WTC11 (cell line): Measurements from ENCODE around the gene PRKCZ. TPM values are rescaled to one million over a fixed set of nuclear protein-coding genes. Genes with fewer than 3 reads are reported as not detected.

Experiments
- ATAC-seq: fragments of 200-7000 bp; cut with Tn5 transposase; 2 replicates; pipeline ENCODE4 v1.10.0; 2021; ENCODE audit warnings: mild to moderate bottlenecking, moderate library complexity
- CTCF ChIA-PET: fragments of 300-600 bp; sonication (Branson Sonifier 250); formaldehyde crosslinking; loops from one replicate; lab custom pipeline; 2021; ENCODE audit warnings: antibody characterized with exemption; lab: Charles Lee
- POLR2A ChIA-PET: fragments of 350-600 bp; sonication (Branson Sonifier 250); formaldehyde crosslinking; loops from one replicate; lab custom pipeline; 2021; ENCODE audit warnings: antibody characterized with exemption; lab: Charles Lee
- DNase-seq: peaks from one replicate; pipeline ENCODE4 v3.0.0; 2021; ENCODE audit warnings: low spot score
- H3K27ac Mint-ChIP-seq: 2 replicates; pipeline ENCODE4 v1.8.0; 2021; ENCODE audit warnings: mixed read lengths
- H3K27me3 Mint-ChIP-seq: 2 replicates; pipeline ENCODE4 v1.8.0; 2021; ENCODE audit warnings: low read depth, mild to moderate bottlenecking, moderate library complexity, mixed read lengths
- H3K36me3 Mint-ChIP-seq: 2 replicates; pipeline ENCODE4 v1.8.0; 2021; ENCODE audit warnings: mixed read lengths
- H3K4me1 Mint-ChIP-seq: 2 replicates; pipeline ENCODE4 v1.8.0; 2022; ENCODE audit warnings: mixed read lengths
- H3K4me3 Mint-ChIP-seq: 2 replicates; pipeline ENCODE4 v1.8.0; 2021; ENCODE audit warnings: mild to moderate bottlenecking, moderate library complexity, mixed read lengths
- H3K9me3 Mint-ChIP-seq: 2 replicates; pipeline ENCODE4 v1.8.0; 2021; ENCODE audit warnings: mixed read lengths
- ATF1 ChIP-seq: sonication (generic); formaldehyde crosslinking; IDR thresholded peaks from 2 replicates; pipeline ENCODE4 v1.8.1; 2023; ENCODE audit warnings: mild to moderate bottlenecking, moderate library complexity, missing genetic modification reagents
- ELF4 ChIP-seq: sonication (generic); formaldehyde crosslinking; IDR thresholded peaks from 2 replicates; pipeline ENCODE4 v1.8.1; 2022; ENCODE audit warnings: low read depth, mild to moderate bottlenecking, moderate library complexity, missing genetic modification reagents
- JUN ChIP-seq: sonication (generic); formaldehyde crosslinking; IDR thresholded peaks from 2 replicates; pipeline ENCODE4 v1.8.0; 2023; ENCODE audit warnings: mild to moderate bottlenecking, missing genetic modification reagents
- KAT7 ChIP-seq: sonication (generic); formaldehyde crosslinking; IDR thresholded peaks from 2 replicates; pipeline ENCODE4 v1.8.1; 2023; ENCODE audit warnings: missing genetic modification reagents, mild to moderate bottlenecking, borderline replicate concordance
- NFATC4 ChIP-seq: fragments of 250-450 bp; sonication (Bioruptor Pico); IDR thresholded peaks from 2 replicates; pipeline ENCODE4 v1.9.0; 2021; ENCODE audit warnings: mild to moderate bottlenecking
- NR3C1 ChIP-seq: sonication (generic); formaldehyde crosslinking; conservative IDR thresholded peaks from 2 replicates; pipeline ENCODE4 v1.8.1; 2023; ENCODE audit warnings: low read depth, mild to moderate bottlenecking, missing genetic modification reagents
- RELA ChIP-seq: sonication (generic); formaldehyde crosslinking; IDR thresholded peaks from 2 replicates; pipeline ENCODE4 v1.8.1; 2022; ENCODE audit warnings: missing genetic modification reagents, mild to moderate bottlenecking, borderline replicate concordance
- SP1 ChIP-seq: sonication (generic); formaldehyde crosslinking; conservative IDR thresholded peaks from 2 replicates; pipeline ENCODE4 v1.8.1; 2022; ENCODE audit warnings: missing genetic modification reagents
- ZNF121 ChIP-seq: sonication (generic); formaldehyde crosslinking; IDR thresholded peaks from 2 replicates; pipeline ENCODE4 v1.8.0; 2023; ENCODE audit warnings: missing genetic modification reagents
- ZNF671 ChIP-seq: fragments of 250-450 bp; sonication (Bioruptor Pico); IDR thresholded peaks from 2 replicates; pipeline ENCODE4 v1.8.0; 2021; ENCODE audit warnings: mild to moderate bottlenecking
- total RNA-seq: library from RNA; stranded (reverse); gene quantifications from 3 replicates; pipeline ENCODE4 v1.2.3, GENCODE V29; 2021
- TF ChIP-seq, protein P1 (sequence below): sonication (generic); formaldehyde crosslinking; IDR thresholded peaks from 2 replicates; pipeline ENCODE4 v1.8.1; 2022; ENCODE audit warnings: low read depth, mild to moderate bottlenecking, moderate library complexity, missing genetic modification reagents, borderline replicate concordance
- TF ChIP-seq, protein P2 (sequence below): sonication (generic); formaldehyde crosslinking; IDR thresholded peaks from 2 replicates; pipeline ENCODE4 v1.8.1; 2022; ENCODE audit warnings: mild to moderate bottlenecking, missing genetic modification reagents, moderate library complexity, borderline replicate concordance
- TF ChIP-seq, protein P3 (sequence below): fragments of 250-450 bp; sonication (Bioruptor Pico); IDR thresholded peaks from 2 replicates; pipeline ENCODE4 v2.1.2; 2022; ENCODE audit warnings: mild to moderate bottlenecking, moderate library complexity
- TF ChIP-seq, protein P4 (sequence below): fragments of 250-450 bp; sonication (Bioruptor Pico); IDR thresholded peaks from 2 replicates; pipeline ENCODE4 v1.9.0; 2021; ENCODE audit warnings: moderate library complexity, mild to moderate bottlenecking, inconsistent platforms, borderline replicate concordance
- TF ChIP-seq, protein P5 (sequence below): fragments of 200-600 bp; IDR thresholded peaks from 2 replicates; pipeline ENCODE4 v1.8.0; 2022; ENCODE audit warnings: antibody characterized with exemption
- TF ChIP-seq, protein P6 (sequence below): sonication (generic); formaldehyde crosslinking; IDR thresholded peaks from 2 replicates; pipeline ENCODE4 v1.8.0; 2022; ENCODE audit warnings: missing genetic modification reagents
- TF ChIP-seq, protein P7 (sequence below): sonication (generic); formaldehyde crosslinking; IDR thresholded peaks from 2 replicates; pipeline ENCODE4 v1.8.1; 2022; ENCODE audit warnings: low read depth, missing genetic modification reagents, borderline replicate concordance

Gene PRKCZ
- total RNA-seq, 1 experiment from 2014 or later: 52.5 TPM

DNA sequence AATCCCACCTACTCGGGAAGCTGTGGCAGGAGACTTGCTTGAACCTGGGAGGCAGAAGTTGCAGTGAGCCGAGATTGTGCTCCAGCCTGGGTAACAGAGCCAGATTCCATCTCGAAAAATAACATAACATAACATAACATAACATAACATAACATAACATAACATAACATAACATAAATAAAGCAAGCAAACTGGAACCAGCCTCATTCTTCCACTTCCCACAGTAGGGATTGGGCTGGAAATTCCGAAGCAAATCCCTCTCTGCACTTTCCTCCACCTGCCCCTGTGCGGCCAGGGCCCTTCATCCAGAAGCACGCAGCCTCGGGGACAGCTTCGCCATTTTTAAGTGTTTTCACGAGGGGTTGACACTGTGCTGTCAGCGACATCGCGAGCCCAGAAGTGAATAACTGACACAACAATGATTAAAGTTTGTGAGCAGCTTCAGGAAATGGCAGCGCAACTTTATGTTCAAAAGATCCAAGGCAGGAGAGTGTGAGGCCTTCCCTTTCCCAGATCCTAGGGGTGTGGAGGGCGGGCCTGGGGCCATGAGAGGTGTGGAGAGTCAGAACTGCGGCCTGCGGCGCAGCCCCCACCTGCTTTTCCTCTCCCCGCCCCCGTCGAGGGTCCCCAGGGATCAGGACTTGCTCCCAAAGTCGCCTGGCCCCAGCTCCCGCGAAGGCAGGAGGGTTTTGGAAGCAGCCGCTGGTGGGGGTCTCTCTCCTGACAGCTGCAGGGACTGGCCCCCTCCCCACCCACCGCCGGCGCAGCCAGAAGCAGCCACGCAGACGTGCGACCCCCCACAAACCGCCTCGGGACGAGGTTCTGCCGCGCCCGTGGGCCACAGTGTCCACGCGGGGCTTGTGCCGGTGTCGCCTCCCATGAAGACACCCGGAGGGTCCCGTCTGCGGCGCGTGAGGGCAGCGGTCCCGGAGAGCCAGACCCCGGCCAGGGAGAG is 31.7 kb upstream of the PRKCZ start:
- peaks cover 31% of the 10 kb centered on the region for H3K27me3 Mint-ChIP-seq
- peak; percentile 42 for DNase-seq
- POLR2A ChIA-PET: interaction anchor here (0.8 kb wide), 1 partner anchor 45 kb away, joined by 3 read pairs; no protein-coding TSS in a partner anchor

DNA sequence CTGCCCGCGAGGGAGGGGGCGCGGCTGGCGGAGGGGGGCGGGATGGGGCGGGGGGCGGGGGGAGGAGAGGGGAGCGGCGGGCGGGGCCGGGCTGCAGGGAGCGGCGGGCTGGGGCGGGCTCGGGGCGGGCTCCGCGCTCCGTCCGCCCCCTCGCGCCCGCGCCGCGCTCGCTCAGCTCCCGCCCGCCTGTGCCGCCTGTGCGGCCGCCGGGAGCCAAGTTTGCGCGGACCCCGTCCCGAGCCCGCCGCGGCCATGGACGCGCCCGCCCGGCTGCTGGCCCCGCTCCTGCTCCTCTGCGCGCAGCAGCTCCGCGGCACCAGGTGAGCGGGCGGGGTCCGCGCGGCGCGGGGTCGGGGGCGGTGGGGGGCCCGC is 31.1 kb upstream of the PRKCZ start, which contains the start of gene GABRD:
TSS of gene GABRD (plus strand) at position 174 of the 372 bp plus-strand sequence. CDS start at position 253, 79 bp downstream.
- peaks cover 31% of the 10 kb centered on the region for H3K27me3 Mint-ChIP-seq
- H3K4me3 Mint-ChIP-seq: peak within 1 kb of the TSS; percentile 79
- H3K9me3 Mint-ChIP-seq: no peaks in the 10 kb centered on the region
- peaks cover 8% of the 10 kb centered on the region for H3K4me1 Mint-ChIP-seq
- DNase-seq: peak; percentile 51
- CTCF ChIA-PET: interaction anchor here (0.8 to 7.9 kb wide), 8 partner anchors 13 to 121 kb away, joined by 3 to 89 read pairs (median 4); partner anchors contain the start of gene CFAP74
- POLR2A ChIA-PET: interaction anchor here (0.8 kb wide), 1 partner anchor 45 kb away, joined by 3 read pairs; no protein-coding TSS in a partner anchor
- peak within 1 kb of the TSS; percentile 65; the same call in 1 of the 2 replicates for H3K27ac Mint-ChIP-seq
- peak; percentile 56 for ATAC-seq
- no peaks in the 10 kb centered on the region for H3K36me3 Mint-ChIP-seq
- no peak for TF ChIP-seq KAT7
- TF ChIP-seq, protein P1, sequence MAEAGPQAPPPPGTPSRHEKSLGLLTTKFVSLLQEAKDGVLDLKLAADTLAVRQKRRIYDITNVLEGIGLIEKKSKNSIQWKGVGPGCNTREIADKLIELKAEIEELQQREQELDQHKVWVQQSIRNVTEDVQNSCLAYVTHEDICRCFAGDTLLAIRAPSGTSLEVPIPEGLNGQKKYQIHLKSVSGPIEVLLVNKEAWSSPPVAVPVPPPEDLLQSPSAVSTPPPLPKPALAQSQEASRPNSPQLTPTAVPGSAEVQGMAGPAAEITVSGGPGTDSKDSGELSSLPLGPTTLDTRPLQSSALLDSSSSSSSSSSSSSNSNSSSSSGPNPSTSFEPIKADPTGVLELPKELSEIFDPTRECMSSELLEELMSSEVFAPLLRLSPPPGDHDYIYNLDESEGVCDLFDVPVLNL (CRISPR knock-in tag): no peak
- TF ChIP-seq, protein P2, sequence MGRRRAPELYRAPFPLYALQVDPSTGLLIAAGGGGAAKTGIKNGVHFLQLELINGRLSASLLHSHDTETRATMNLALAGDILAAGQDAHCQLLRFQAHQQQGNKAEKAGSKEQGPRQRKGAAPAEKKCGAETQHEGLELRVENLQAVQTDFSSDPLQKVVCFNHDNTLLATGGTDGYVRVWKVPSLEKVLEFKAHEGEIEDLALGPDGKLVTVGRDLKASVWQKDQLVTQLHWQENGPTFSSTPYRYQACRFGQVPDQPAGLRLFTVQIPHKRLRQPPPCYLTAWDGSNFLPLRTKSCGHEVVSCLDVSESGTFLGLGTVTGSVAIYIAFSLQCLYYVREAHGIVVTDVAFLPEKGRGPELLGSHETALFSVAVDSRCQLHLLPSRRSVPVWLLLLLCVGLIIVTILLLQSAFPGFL (CRISPR knock-in tag): no peak
- TF ChIP-seq, protein P3, sequence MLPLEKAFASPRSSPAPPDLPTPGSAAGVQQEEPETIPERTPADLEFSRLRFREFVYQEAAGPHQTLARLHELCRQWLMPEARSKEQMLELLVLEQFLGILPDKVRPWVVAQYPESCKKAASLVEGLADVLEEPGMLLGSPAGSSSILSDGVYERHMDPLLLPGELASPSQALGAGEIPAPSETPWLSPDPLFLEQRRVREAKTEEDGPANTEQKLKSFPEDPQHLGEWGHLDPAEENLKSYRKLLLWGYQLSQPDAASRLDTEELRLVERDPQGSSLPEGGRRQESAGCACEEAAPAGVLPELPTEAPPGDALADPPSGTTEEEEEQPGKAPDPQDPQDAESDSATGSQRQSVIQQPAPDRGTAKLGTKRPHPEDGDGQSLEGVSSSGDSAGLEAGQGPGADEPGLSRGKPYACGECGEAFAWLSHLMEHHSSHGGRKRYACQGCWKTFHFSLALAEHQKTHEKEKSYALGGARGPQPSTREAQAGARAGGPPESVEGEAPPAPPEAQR (CRISPR knock-in tag): no peak
- no peak for TF ChIP-seq NR3C1 (CRISPR knock-in tag)
- TF ChIP-seq, protein P4, sequence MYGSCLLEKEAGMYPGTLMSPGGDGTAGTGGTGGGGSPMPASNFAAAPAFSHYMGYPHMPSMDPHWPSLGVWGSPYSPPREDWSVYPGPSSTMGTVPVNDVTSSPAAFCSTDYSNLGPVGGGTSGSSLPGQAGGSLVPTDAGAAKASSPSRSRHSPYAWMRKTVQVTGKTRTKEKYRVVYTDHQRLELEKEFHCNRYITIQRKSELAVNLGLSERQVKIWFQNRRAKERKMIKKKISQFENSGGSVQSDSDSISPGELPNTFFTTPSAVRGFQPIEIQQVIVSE: no peak
- no peak for TF ChIP-seq ELF4 (CRISPR knock-in tag)
- TF ChIP-seq, protein P5, sequence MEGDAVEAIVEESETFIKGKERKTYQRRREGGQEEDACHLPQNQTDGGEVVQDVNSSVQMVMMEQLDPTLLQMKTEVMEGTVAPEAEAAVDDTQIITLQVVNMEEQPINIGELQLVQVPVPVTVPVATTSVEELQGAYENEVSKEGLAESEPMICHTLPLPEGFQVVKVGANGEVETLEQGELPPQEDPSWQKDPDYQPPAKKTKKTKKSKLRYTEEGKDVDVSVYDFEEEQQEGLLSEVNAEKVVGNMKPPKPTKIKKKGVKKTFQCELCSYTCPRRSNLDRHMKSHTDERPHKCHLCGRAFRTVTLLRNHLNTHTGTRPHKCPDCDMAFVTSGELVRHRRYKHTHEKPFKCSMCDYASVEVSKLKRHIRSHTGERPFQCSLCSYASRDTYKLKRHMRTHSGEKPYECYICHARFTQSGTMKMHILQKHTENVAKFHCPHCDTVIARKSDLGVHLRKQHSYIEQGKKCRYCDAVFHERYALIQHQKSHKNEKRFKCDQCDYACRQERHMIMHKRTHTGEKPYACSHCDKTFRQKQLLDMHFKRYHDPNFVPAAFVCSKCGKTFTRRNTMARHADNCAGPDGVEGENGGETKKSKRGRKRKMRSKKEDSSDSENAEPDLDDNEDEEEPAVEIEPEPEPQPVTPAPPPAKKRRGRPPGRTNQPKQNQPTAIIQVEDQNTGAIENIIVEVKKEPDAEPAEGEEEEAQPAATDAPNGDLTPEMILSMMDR: no peak
- TF ChIP-seq SP1 (CRISPR knock-in tag): no peak; the same call in 1 of the 2 replicates
- TF ChIP-seq, protein P6, sequence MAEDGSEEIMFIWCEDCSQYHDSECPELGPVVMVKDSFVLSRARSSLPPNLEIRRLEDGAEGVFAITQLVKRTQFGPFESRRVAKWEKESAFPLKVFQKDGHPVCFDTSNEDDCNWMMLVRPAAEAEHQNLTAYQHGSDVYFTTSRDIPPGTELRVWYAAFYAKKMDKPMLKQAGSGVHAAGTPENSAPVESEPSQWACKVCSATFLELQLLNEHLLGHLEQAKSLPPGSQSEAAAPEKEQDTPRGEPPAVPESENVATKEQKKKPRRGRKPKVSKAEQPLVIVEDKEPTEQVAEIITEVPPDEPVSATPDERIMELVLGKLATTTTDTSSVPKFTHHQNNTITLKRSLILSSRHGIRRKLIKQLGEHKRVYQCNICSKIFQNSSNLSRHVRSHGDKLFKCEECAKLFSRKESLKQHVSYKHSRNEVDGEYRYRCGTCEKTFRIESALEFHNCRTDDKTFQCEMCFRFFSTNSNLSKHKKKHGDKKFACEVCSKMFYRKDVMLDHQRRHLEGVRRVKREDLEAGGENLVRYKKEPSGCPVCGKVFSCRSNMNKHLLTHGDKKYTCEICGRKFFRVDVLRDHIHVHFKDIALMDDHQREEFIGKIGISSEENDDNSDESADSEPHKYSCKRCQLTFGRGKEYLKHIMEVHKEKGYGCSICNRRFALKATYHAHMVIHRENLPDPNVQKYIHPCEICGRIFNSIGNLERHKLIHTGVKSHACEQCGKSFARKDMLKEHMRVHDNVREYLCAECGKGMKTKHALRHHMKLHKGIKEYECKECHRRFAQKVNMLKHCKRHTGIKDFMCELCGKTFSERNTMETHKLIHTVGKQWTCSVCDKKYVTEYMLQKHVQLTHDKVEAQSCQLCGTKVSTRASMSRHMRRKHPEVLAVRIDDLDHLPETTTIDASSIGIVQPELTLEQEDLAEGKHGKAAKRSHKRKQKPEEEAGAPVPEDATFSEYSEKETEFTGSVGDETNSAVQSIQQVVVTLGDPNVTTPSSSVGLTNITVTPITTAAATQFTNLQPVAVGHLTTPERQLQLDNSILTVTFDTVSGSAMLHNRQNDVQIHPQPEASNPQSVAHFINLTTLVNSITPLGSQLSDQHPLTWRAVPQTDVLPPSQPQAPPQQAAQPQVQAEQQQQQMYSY: no peak
- TF ChIP-seq, protein P7, sequence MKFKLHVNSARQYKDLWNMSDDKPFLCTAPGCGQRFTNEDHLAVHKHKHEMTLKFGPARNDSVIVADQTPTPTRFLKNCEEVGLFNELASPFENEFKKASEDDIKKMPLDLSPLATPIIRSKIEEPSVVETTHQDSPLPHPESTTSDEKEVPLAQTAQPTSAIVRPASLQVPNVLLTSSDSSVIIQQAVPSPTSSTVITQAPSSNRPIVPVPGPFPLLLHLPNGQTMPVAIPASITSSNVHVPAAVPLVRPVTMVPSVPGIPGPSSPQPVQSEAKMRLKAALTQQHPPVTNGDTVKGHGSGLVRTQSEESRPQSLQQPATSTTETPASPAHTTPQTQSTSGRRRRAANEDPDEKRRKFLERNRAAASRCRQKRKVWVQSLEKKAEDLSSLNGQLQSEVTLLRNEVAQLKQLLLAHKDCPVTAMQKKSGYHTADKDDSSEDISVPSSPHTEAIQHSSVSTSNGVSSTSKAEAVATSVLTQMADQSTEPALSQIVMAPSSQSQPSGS (CRISPR knock-in tag): no peak
- TF ChIP-seq ZNF671: no peak
- TF ChIP-seq RELA (CRISPR knock-in tag): no peak
- TF ChIP-seq JUN (CRISPR knock-in tag): no peak

More for the DNA sequence above, 31.7 kb upstream of the PRKCZ start:
- CTCF ChIA-PET: interaction anchor here (0.8 to 7.9 kb wide), 7 partner anchors 14 to 121 kb away, joined by 3 to 89 read pairs (median 5); partner anchors contain the start of gene CFAP74
- Mint-ChIP-seq H3K27ac (peak overlapping the region; percentile 65; the same call in 1 of the 2 replicates), H3K36me3 (no peaks in the 10 kb centered on the region), H3K9me3 (no peaks in the 10 kb centered on the region), H3K4me3 (peak overlapping the region; percentile 79), H3K4me1 (peaks cover 8% of the 10 kb centered on the region)
- TF ChIP-seq ZNF121 (CRISPR knock-in tag) (peak; percentile 99), ATF1 (0 out of 2 replicates have a peak, but pooled peaks have one; percentile 26), NFATC4 (no peak)
- ATAC-seq: peak; percentile 35
